Retinal pigment epithelial cell (primary cell): Measurements from ENCODE around the gene MEP1B.
"Not testable (repeated sequence)": the region's sequence is repeated elsewhere in the genome, so short reads cannot be mapped to it uniquely, and the experiment has no call there.

ENCODE experiments used
- DNase-seq: peaks from one replicate; pipeline ENCODE4 v3.0.0-alpha.2; 2010; ENCODE audit warnings: low read depth
- H3K4me3 ChIP-seq: 2 replicates; pipeline ENCODE4 v1.5.1; 2011; ENCODE audit warnings: mild to moderate bottlenecking, low read length, control low read depth, moderate library complexity
- TF ChIP-seq, protein P1 (sequence below): conservative IDR thresholded peaks from 2 replicates; pipeline ENCODE4 v1.5.1; 2011; ENCODE audit warnings: low read depth, low read length, control low read depth, inconsistent platforms

MEP1B gene

DNA sequence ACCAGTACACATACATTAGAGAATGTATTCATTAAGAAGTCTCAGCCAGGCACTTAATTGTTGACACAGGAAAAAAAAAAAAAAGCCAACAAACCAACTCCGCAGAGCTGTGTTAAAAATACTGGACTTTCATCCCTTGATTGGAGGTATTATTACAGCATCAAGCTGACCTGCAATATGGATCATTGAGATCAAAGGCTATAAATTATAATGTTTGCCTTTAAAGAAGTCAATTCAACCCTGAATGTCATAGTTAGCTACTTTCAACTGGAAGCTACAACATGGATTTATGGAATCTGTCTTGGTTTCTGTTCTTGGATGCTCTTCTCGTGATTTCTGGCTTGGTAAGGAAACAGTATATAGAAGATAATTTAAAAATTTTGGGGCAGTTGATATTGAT is at the start of gene MEP1B:
TSS of gene MEP1B (plus strand) at position 250 of the 400 bp plus-strand sequence. CDS start at position 282, 32 bp downstream.
- no peak within 1 kb of the TSS for H3K4me3 ChIP-seq
- TF ChIP-seq, protein P1, sequence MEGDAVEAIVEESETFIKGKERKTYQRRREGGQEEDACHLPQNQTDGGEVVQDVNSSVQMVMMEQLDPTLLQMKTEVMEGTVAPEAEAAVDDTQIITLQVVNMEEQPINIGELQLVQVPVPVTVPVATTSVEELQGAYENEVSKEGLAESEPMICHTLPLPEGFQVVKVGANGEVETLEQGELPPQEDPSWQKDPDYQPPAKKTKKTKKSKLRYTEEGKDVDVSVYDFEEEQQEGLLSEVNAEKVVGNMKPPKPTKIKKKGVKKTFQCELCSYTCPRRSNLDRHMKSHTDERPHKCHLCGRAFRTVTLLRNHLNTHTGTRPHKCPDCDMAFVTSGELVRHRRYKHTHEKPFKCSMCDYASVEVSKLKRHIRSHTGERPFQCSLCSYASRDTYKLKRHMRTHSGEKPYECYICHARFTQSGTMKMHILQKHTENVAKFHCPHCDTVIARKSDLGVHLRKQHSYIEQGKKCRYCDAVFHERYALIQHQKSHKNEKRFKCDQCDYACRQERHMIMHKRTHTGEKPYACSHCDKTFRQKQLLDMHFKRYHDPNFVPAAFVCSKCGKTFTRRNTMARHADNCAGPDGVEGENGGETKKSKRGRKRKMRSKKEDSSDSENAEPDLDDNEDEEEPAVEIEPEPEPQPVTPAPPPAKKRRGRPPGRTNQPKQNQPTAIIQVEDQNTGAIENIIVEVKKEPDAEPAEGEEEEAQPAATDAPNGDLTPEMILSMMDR = no peak
- DNase-seq = no peak

DNA sequence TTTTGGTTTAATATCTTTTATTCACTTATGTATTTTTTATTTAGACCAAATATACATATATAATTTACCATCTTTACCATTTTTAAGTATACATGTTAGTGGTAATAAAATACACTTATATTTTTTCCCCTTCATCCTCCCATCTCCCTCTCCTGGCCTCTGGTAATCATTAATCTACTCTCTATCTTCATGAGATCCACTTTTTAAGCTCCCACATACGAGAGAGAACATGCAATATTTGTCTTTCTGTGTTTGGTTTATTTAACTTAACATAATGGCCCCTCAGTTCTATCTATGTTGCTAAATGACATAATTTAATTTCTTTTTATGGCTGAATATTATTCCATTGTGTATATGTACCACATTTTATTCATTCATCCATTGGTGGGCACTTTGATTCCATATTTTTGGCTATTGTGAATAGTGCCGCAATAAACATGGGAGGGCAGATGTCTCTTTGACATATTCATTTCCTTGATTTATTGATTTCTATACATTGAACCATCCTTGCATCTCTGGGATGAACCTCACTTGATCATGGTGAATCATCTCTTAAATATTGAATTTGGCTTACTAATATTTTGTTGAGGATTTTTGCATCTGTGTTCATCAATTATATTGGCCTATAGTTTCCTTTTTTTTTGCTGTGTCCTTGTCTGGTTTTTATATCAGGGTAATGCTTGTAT is 41.5 kb upstream of the MEP1B start:
- H3K4me3 ChIP-seq = no peak overlapping the region
- TF ChIP-seq, protein P1 = no peak
- no peak for DNase-seq

DNA sequence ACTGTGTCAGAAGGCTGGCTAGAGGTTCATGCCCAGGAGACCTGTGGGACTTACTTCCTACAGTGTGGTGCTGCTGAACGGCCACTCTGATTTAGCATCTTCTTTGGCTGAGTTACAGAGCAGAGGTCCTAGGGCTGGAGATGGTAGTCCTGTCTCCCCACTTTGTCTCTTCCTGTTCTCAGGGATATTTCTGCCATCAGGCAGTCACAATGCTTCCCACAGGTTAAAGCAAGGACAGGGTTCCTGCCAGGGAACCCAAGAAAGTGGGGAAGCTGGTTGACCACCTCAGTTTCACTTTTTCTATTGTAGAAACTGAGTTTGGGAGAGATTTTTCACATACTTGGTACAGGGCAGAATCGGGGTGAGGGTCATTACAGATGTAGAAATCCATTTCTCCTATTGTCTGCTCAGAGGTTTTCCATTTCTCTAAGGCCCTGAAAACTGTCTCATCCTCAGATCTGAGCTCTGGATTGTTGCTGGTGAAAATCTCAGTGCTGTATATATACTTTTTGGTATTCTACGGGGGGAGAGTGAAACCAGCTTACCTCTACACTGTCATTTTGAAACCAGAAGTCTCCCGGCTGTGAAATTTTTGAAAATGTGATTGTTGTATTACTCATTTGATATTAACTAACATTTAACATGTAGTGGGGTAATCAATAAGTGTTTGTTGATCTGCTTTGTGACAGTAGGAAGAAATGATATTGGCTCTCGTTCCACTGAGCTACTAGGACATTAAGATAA is 37.0 kb upstream of the MEP1B start:
- H3K4me3 ChIP-seq = no peak overlapping the region
- no peak for DNase-seq
- TF ChIP-seq, protein P1 = no peak

DNA sequence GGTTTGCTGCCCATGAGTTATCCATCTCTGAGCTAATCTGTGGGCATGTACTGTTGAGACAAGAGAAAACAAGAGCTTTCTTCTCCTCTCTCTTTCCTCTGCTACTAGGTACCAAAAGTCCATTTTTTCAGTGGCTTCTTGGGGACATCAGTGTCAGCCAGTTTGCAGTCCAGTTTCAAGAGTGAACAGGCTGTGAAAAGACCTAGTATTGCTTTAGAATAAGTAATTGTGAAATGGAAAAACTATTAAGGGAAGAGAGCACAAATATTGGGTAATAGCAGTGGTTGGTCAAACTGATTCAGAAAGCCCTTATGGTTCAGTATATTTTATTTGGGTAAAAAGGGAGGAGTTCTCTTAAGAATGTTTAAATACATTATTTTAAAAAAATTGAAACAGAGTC is 33.0 kb upstream of the MEP1B start:
- no peak for DNase-seq
- H3K4me3 ChIP-seq = no peak overlapping the region
- TF ChIP-seq, protein P1 = no peak

DNA sequence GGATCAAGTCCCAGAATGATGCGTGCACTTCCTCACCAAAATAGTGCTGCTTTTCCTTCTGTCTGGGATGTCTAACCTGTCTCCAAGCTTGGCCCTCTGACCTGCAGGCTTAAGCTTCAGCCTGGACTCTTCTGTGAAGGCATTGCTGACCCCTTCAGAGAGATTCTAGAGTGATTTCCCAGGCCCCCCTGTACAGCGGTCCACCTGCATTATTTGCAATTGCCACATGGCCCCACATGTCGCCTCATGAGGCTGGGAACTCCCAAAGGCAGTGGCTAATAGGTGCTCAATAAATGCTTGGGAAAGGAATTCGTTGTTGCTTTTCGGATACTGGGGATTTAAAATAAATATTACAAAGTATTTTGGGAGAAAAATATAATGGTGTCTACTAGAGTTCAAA is 32.3 kb upstream of the MEP1B start:
- TF ChIP-seq, protein P1 = no peak
- DNase-seq = no peak

DNA sequence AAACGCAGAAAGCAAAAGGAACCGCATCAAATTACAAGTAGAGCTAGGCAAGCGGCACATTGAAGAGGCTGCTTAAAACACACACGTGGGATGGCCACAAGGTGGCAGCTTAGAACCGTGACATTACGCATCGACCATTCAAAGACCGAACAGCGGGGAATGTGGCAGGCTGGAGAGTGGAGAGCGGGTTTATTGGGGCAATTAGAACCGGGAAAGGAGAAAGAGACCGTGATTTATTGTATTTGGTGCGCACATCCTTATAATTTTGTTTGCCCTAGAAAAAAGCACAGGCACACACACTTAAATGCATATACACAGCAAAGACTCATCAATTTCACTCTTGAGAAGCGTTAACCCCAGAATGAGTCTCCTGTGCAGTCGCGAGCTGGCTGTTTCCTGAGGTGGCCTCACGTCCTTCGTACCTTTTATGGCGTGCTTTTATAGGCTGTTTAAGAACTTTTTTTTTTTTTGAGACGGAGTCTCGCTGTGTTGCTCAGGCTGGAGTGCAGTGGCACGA is 31.7 kb upstream of the MEP1B start:
- peak; percentile 67 for DNase-seq
- H3K4me3 ChIP-seq = peak overlapping the region; percentile 38
- TF ChIP-seq, protein P1 = peak; percentile 81

More for the DNA sequence above, 32.3 kb upstream of the MEP1B start:
- H3K4me3 ChIP-seq = no peak overlapping the region

DNA sequence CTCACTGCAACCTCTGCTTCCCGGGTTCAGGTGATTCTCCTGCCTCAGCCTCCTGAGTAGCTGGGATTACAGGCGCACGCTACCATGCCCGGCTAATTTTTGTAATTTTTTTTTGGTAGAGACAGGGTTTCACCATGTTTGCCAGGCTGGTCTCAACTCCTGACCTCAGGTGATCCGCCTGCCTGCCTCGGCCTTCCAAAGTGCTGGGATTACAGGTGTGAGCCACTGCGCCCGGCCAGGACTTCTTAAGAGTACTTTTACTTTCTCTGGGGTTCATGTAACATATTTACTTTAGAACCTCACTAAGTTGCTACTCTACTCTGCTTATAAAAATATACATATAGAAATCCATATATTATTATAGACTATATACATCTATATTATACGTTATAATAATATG is 31.2 kb upstream of the MEP1B start:
- not testable (repeated sequence) for DNase-seq, H3K4me3 ChIP-seq
